Spinal cord (tissue), 10 donors: Measurements from ENCODE around the gene TMEM109. TPM values are rescaled to one million over a fixed set of nuclear protein-coding genes. Genes with fewer than 3 reads are reported as not detected.

ENCODE experiments used
- DNase-seq, 6 donors: peaks; one replicate each; pipeline versions ENCODE4 v3.0.0 to v3.0.0-alpha.2; 2013 to 2015; ENCODE audit warnings: low spot score in 6 of 6, low read depth in 4 of 6
- H3K27ac ChIP-seq: one replicate; pipeline ENCODE4 v1.5.1; 2013; ENCODE audit warnings: low read depth, low read length, control low read depth
- H3K27me3 ChIP-seq: one replicate; pipeline ENCODE4 v1.6.1; 2013; ENCODE audit warnings: low read length; ENCODE audit not compliant: control insufficient read depth, insufficient read depth
- H3K36me3 ChIP-seq: one replicate; pipeline ENCODE4 v1.6.1; 2013; ENCODE audit warnings: low read length; ENCODE audit not compliant: control insufficient read depth, insufficient read depth
- H3K4me1 ChIP-seq: one replicate; pipeline ENCODE4 v1.6.1; 2013; ENCODE audit warnings: low read length; ENCODE audit not compliant: control insufficient read depth, insufficient read depth
- H3K4me3 ChIP-seq: one replicate; pipeline ENCODE4 v1.5.1; 2013; ENCODE audit warnings: low read depth, low read length, control low read depth
- H3K9me3 ChIP-seq: one replicate; pipeline ENCODE4 v1.6.1; 2013; ENCODE audit warnings: low read length; ENCODE audit not compliant: control insufficient read depth, insufficient read depth
- WGBS: methylation state at CpG from one replicate; pipeline ENCODE4 v1.1.5; 2013; ENCODE audit warnings: missing lambda C conversion rate; ENCODE audit not compliant: insufficient coverage; 5-methylcytosine and 5-hydroxymethylcytosine counted together
- polyA plus RNA-seq, 2 donors: library from polyadenylated mRNA; unstranded; fragments of 120-200 nt; gene quantifications; one replicate each; pipeline ENCODE4 v1.2.1, GENCODE V29; 2013; ENCODE audit not compliant: insufficient read length in 2 of 2
- total RNA-seq, 2 donors: library from RNA; depleted of rRNA in 1 of 2; stranded (reverse); fragments of 120-200 nt in 1 of 2; fragments of >200 nt in 1 of 2; gene quantifications; one replicate each; pipeline versions ENCODE4 v1.2.3 to v1.2.4, GENCODE V29; 2013 to 2014
- donor health status: healthy.

Gene TMEM109
- total and polyA plus RNA-seq, 4 donors, result 33.5 to 44.7 (median 37.3) TPM

DNA sequence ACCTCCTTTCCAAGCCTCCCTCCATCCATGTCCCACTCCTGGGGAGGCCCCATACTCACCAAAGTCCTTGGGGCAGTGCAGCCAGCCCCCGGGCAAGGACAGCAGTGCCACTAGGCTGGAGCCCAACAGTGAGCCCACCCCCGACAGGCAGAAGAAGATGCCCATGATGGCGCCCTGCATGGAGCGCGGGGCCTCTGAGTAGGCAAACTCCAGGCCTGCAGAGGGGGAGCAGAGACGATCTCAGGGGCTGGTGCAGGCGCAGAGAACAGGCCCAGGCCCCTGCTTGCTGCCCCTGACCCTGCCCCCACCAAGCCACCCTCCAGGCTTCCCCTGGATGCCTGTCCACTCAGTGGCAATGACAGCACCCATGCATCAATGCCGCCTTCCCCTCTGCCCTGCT is 23.9 kb downstream of the TMEM109 start:
- Histone ChIP-seq H3K27me3 (peaks cover 14% of the 10 kb centered on the region), H3K9me3 (no peaks in the 10 kb centered on the region), H3K27ac (no peak overlapping the region), H3K4me3 (no peak overlapping the region), H3K4me1 (peaks cover 19% of the 10 kb centered on the region), H3K36me3 (peaks cover 53% of the 10 kb centered on the region)
- no peak for DNase-seq
- WGBS, result 93% methylated on average over 8 of the region's 8 CpGs

DNA sequence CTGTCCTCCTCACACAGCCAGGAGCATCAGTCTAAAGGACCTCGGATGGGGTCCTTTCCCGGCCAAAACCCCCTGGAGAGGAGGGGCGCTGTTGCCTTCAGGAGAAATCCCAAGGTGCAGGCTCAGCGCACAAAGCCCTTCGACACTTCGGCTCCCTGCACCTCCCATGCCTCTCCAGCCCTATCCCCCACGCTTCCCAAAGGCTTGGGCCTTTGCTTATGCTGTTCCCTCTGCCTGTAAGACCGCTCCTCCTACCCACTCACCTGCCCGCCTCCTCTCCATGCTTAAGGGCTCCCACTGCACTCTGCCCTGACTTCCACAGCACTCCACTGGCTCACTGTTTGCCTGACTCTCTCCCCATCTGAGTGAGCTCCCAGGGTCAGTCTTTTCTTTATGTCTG is 24.5 kb downstream of the TMEM109 start:
- Histone ChIP-seq H3K4me3 (no peak overlapping the region), H3K36me3 (peaks cover 46% of the 10 kb centered on the region), H3K9me3 (no peaks in the 10 kb centered on the region), H3K27me3 (peaks cover 14% of the 10 kb centered on the region), H3K4me1 (peaks cover 22% of the 10 kb centered on the region), H3K27ac (no peak overlapping the region)
- DNase-seq, result no peak
- WGBS, result 59% methylated on average over 9 of the region's 9 CpGs

DNA sequence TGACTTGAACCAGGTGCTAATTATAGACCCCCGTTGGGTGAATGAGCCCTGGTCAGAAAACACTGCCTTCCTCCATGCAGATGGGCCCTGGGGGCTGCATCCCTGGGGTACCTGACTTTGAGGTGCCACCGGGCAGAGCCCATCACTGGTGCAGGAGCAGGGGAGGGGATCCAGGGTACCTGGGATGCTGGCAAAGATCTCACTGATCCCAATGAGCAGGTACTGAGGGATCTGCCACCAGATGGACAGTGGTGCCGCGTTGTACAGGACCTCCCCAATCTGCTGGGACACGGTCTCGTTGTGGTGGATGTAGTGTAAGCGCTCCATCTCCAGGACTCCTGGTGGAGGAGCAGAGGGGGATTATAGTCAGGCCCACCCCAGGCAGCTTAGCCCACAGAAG is 25.3 kb downstream of the TMEM109 start:
- no peak for DNase-seq
- peaks cover 38% of the 10 kb centered on the region for H3K36me3 ChIP-seq
- H3K4me1 ChIP-seq, result peaks cover 23% of the 10 kb centered on the region
- peaks cover 14% of the 10 kb centered on the region for H3K27me3 ChIP-seq
- 94% methylated on average over 7 of the region's 7 CpGs for WGBS
- no peaks in the 10 kb centered on the region for H3K9me3 ChIP-seq
- no peak overlapping the region for H3K27ac ChIP-seq
- no peak overlapping the region for H3K4me3 ChIP-seq

DNA sequence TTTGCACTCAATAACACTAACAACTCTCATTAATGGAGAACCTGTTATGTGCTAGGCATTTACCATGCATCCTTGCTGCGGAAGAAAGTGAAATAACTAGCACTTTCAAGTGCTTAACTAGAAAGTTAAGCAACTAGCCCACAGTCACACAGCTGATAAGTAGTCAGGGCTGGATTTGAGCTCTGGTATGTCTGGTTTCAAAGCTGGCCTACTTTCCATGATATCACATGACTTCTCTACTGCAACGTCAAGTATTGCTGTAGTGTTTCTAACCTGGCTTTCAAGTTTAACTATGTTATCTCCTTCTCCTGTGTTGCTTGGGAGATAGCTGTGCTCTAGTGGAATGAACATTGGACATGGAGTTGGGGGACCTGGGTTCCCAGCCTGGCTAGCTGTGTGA is 25.9 kb downstream of the TMEM109 start:
- no peak for DNase-seq
- Histone ChIP-seq H3K9me3 (no peaks in the 10 kb centered on the region), H3K4me3 (no peak overlapping the region), H3K27ac (no peak overlapping the region), H3K4me1 (peaks cover 23% of the 10 kb centered on the region), H3K36me3 (peaks cover 33% of the 10 kb centered on the region), H3K27me3 (peaks cover 17% of the 10 kb centered on the region)
- WGBS, result 100% methylated on average over 1 of the region's 2 CpGs

DNA sequence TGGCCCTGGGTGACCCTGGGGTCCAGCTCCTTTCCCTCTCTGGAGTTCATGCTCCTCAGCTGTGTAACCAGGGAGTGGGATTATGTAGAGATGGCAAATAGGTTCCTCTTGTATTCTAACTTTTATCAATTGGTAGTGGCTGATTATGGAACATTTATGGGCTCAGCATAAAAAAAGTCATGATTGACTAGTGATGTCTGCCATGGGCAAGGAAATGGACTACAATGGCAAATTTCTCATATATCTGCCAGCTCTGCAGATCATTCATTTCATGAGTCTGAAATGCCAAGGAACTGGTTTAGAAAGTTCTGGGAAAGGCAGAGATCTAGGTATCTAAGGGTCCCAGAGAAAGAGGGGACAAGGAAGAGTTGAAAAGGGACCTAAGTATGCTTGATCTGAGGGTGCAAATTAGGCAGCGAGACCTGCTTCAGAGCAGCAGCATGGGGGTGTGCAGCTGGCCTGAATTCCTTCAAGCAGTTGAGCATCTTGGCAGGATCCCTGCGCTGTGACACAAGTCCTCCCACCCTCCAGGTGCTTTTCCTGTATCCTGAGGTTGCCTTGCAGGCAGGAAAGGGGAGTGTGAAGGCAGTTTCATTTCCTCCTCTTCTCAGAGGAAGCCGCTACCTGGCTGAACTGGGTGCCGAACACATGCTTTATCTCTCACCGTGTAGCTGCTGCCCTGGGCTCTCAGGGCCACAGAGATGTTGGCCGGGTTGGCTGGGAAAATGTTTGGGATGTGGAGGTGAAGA is 27.6 kb downstream of the TMEM109 start:
- no peak for DNase-seq
- 83% methylated on average over 1 of the region's 6 CpGs for WGBS
- no peaks in the 10 kb centered on the region for H3K9me3 ChIP-seq
- H3K27ac ChIP-seq, result no peak overlapping the region
- peaks cover 30% of the 10 kb centered on the region for H3K4me1 ChIP-seq
- H3K4me3 ChIP-seq, result no peak overlapping the region
- peaks cover 19% of the 10 kb centered on the region for H3K27me3 ChIP-seq
- peaks cover 16% of the 10 kb centered on the region for H3K36me3 ChIP-seq

DNA sequence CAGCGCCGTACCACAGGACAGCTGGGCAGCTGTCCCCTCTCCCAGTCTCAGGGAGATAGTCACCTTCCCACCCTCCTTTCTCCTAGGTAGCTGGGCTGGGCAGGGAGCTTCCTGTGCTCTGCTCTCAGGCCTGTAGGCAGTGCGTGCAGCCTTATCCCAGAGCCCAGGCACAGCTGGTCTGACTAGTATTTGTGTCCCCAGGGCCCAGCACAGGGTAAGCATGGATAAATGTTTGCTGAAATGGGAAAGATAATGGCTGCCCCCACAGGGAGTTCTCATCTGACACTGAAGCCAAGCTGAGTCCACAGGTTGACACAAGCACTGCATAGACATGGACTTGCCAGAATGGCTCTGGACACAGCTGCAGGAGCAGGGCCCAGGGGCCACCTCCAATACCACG is 28.3 kb downstream of the TMEM109 start:
- Histone ChIP-seq H3K27ac (no peak overlapping the region), H3K9me3 (no peaks in the 10 kb centered on the region), H3K4me1 (peaks cover 28% of the 10 kb centered on the region), H3K27me3 (peaks cover 19% of the 10 kb centered on the region), H3K4me3 (no peak overlapping the region), H3K36me3 (peaks cover 9% of the 10 kb centered on the region)
- DNase-seq, result no peak
- WGBS, result 100% methylated on average over 4 of the region's 4 CpGs

DNA sequence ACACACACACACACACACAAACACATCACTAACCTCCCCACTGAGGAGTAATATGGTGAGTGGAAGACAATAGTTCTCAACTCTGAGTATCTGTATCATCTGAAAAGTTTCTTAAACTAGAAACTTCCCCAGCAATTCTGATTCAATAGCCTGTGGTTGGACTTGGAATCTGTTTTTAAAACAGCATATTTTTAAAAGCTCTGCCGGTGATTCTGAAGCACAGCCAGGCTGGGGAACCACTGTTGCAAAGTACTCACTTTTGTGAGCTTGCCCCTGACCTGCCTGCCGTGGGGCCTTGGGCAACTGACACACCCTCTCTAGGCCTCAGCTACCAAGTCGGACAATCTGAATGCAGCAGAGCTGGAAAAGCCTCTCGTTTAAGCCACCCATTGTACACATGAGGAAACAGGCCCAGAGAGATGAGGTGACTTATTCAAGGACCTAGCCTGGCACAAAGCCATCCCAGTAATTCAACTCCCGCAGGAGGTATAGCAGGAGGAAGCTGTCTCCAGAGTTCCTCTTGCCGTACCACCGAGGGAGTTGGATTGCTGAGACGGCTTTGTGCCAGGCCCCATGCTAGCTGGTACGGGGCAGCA is 29.1 kb downstream of the TMEM109 start:
- no peak overlapping the region for H3K4me3 ChIP-seq
- no peaks in the 10 kb centered on the region for H3K9me3 ChIP-seq
- 28% methylated on average over 5 of the region's 9 CpGs for WGBS
- no peak overlapping the region for H3K27ac ChIP-seq
- H3K36me3 ChIP-seq, result peaks cover under 1% of the 10 kb centered on the region
- peak in 1 of 6 donors; percentile 44 for DNase-seq
- peaks cover 19% of the 10 kb centered on the region for H3K27me3 ChIP-seq
- peaks cover 33% of the 10 kb centered on the region for H3K4me1 ChIP-seq

DNA sequence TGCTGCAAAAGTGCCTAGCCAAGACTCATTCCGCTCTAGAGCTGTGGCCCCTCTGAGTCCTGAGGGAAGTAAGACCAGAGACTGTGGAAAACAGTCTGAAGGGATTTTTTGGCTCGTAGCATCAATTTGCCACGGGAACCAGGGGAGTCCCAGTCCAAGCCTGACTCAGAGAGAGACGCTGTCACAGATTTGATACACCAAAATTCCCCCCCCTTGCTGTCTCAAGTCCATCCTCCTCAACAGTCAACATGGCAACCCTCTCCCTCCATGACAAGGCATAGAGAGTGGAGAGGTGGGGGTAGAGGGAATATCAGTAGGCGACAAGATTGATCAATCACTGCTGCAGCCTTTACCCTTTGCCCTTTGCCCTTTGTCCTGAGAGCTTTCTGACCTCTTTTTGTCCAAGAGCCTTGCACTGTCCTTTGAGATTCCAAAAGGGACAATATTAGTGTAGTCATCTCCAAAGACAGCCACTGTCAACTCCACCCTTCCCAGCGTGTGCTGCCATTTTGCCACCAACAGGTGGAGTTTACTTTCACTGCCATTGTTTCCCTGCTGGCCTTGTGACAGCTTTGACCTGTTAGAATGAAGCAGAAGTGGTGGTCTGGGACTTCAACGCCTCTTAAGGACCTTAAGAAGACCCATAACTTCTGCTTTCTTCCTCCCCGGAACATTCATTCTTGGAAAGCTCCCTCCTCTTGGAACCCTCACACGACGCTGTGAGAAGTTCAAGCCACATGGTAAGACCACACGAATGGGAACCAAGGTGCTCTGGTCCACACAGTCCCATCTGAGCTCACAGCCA is 30.7 kb downstream of the TMEM109 start:
- no peaks in the 10 kb centered on the region for H3K36me3 ChIP-seq
- no peak overlapping the region for H3K27ac ChIP-seq
- no peaks in the 10 kb centered on the region for H3K9me3 ChIP-seq
- peaks cover 19% of the 10 kb centered on the region for H3K27me3 ChIP-seq
- WGBS, result 84% methylated on average over 5 of the region's 11 CpGs
- H3K4me3 ChIP-seq, result no peak overlapping the region
- peaks cover 37% of the 10 kb centered on the region for H3K4me1 ChIP-seq
- DNase-seq, result no peak

DNA sequence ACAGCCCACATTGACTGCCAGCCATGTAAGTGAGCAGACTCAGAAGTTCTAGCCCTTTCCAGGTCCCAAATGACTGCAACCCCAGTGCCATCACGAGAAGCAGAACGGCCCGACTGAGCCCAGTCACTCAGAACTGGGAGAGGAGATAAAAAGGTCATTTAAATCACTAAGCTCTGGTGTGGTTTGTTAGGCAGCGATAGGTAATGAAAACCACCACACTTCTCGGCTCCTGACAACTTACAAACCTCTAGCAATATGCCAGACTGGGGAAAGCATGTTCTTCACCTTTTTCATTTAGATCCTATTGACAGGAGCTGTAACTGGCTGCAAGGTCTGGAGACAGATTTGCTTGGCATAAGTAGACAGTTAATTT is 31.3 kb downstream of the TMEM109 start:
- H3K4me3 ChIP-seq, result no peak overlapping the region
- H3K9me3 ChIP-seq, result no peaks in the 10 kb centered on the region
- H3K4me1 ChIP-seq, result peaks cover 37% of the 10 kb centered on the region
- DNase-seq, result no peak
- H3K36me3 ChIP-seq, result no peaks in the 10 kb centered on the region
- WGBS, result no CpG with 5 or more reads among the region's 5 CpGs
- peaks cover 20% of the 10 kb centered on the region for H3K27me3 ChIP-seq
- H3K27ac ChIP-seq, result no peak overlapping the region
